A673 (cell line): ENCODE results near the gene AMZ1.

Experiments
- CTCF ChIP-seq: fragments of 300-800, 200-600 bp; sonication (generic); conservative IDR thresholded peaks from 2 replicates; pipeline ENCODE4 v1.5.1; 2017; ENCODE audit warnings: low read depth, mild to moderate bottlenecking, antibody characterized with exemption, low read length, moderate library complexity, mixed read lengths
- EZH2 ChIP-seq: fragments of 200-600 bp; sonication (generic); IDR thresholded peaks from 2 replicates; pipeline ENCODE4 v1.6.1; 2017; ENCODE audit warnings: borderline replicate concordance, low read depth, mild to moderate bottlenecking, mixed read lengths, antibody characterized with exemption, low read length; ENCODE audit not compliant: poor library complexity, severe bottlenecking

DNA sequence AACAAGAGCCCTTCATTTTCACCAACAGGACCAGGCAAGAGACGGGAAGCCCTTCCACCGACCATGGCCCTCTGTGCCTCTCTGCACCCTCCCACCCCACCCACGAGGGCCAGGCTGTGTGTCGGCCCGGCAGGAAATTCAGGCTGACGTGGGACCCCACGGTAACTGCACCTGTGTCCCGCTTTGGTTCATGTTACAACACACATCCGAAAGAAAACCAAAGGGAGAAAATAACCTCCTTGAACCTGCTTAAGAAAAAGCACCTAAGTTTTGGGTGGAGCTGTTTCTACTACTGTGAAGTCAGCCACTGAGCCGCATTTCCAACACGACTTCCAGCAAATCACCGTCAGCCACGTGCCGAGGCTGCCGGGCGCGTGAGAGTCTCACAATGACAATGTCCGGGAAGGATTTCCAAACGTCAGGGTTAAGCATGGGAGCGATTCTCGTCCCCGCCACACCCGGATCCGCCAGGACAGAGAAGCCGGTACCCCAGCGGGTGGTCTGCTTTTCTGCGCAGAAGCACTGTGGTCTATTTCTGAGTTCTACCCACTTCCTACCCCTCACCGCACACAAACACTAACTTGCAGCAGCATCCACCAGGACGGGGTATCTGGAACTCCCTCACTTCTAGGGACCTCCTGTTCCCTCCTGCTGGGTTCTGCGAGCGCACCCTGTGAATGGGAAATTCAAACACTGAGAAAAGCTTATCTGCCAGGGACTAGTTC lies 36.6 kb downstream of the AMZ1 start:
- TF ChIP-seq CTCF (no peak), EZH2 (no peak)
